HepG2 (cell line): Measurements from ENCODE around the gene RXFP3. TPM values are rescaled to one million over a fixed set of nuclear protein-coding genes. Genes with fewer than 3 reads are reported as not detected.

Experiments
- ATAC-seq: fragments of 200-7000 bp; cut with Tn5 transposase; 3 replicates; pipeline ENCODE4 v1.9.1; 2020; ENCODE audit warnings: mild to moderate bottlenecking, moderate library complexity
- BruUV-seq: library from RNA; stranded (reverse); fragments of 400-500 nt; replicated peaks from 2 replicates; lab custom pipeline; 2021; lab: Mats Ljungman, UMichigan
- CTCF ChIA-PET: fragments of 300-600 bp; formaldehyde crosslinking; extraction: SDS; loops from one replicate; lab custom pipeline; 2021; ENCODE audit warnings: low total read pairs, inconsistent platforms, low intra/inter-chr PET ratio; lab: Yijun Ruan, JAX
- POLR2A ChIA-PET: fragments of 350-600 bp; sonication (Branson Sonifier 250); formaldehyde crosslinking; loops from one replicate; lab custom pipeline; 2020; ENCODE audit warnings: antibody characterized with exemption, inconsistent platforms; lab: Yijun Ruan, JAX
- DNase-seq: peaks from one replicate; pipeline ENCODE4 v3.0.0-alpha.2; 2015; ENCODE audit warnings: low spot score
- FAIRE-seq: peaks from 3 replicates; lab custom pipeline; 2011; peaks lifted over from hg19 to GRCh38; lab: Jason Lieb, UNC
- H2AFZ ChIP-seq: one replicate; pipeline ENCODE4 v1.6.1; 2011; ENCODE audit warnings: low read length, inconsistent platforms
- H3K27ac ChIP-seq: fragments of 300-600 bp; 3 replicates; pipeline ENCODE4 v1.8.0; 2011; ENCODE audit warnings: mixed run types, mild to moderate bottlenecking, mixed read lengths, low read length, inconsistent platforms; ENCODE audit not compliant: insufficient read depth; ENCODE audit errors: extremely low read length
- H3K27me3 ChIP-seq, 2 experiments: fragments of 200-600 bp in 1 of 2; 2 replicates in 1 of 2; 3 replicates in 1 of 2; pipeline versions ENCODE4 v1.6.0 to v1.8.0; 2011; ENCODE audit warnings: low read length in 2 of 2, mild to moderate bottlenecking in 2 of 2, moderate library complexity in 2 of 2, inconsistent platforms in 1 of 2; ENCODE audit not compliant: insufficient read depth in 2 of 2, control insufficient read depth in 1 of 2
- H3K36me3 ChIP-seq, 2 experiments: fragments of 200-600 bp in 1 of 2; replicated peaks in 1 of 2; 2 replicates in 1 of 2; 3 replicates in 1 of 2; pipeline versions ENCODE4 v1.5.1 to v1.8.0; 2011; ENCODE audit warnings: low read length in 2 of 2, inconsistent platforms in 1 of 2; ENCODE audit not compliant: insufficient read depth in 2 of 2, control insufficient read depth in 1 of 2
- H3K4me1 ChIP-seq: 2 replicates; pipeline ENCODE4 v1.5.1; 2012; ENCODE audit warnings: low read length, inconsistent platforms; ENCODE audit not compliant: insufficient read depth
- H3K4me2 ChIP-seq: 2 replicates; pipeline ENCODE4 v1.6.0; 2011; ENCODE audit warnings: low read depth, low read length, inconsistent platforms
- H3K4me3 ChIP-seq, 3 experiments: fragments of 200-600 bp in 1 of 3; sonication (generic), shearing (Covaris generic) in 1 of 3; replicated peaks in 1 of 3; 2 replicates each; pipeline ENCODE4 v1.5.1; 2011 to 2016; ENCODE audit warnings: low read length in 3 of 3, inconsistent platforms in 2 of 3, low read depth in 2 of 3, mild to moderate bottlenecking in 2 of 3, control low read depth in 1 of 3, mixed read lengths in 1 of 3; ENCODE audit not compliant: insufficient read depth in 1 of 3
- H3K79me2 ChIP-seq: one replicate; pipeline ENCODE4 v1.6.1; 2011; ENCODE audit warnings: low read length, inconsistent platforms; ENCODE audit not compliant: insufficient read depth
- H3K9ac ChIP-seq: 2 replicates; pipeline ENCODE4 v1.6.0; 2011; ENCODE audit warnings: mild to moderate bottlenecking, low read depth, low read length, inconsistent platforms; ENCODE audit not compliant: insufficient read depth
- H3K9me3 ChIP-seq: 2 replicates; pipeline ENCODE4 v1.5.1; 2012; ENCODE audit warnings: mild to moderate bottlenecking, low read length
- H4K20me1 ChIP-seq: 2 replicates; pipeline ENCODE4 v1.6.0; 2011; ENCODE audit warnings: inconsistent platforms, mild to moderate bottlenecking, low read length, moderate library complexity; ENCODE audit not compliant: insufficient read depth
- IKZF1 ChIP-seq: fragments of 450-650 bp; IDR thresholded peaks from 2 replicates; pipeline ENCODE4 v1.7.1; 2016
- MEIS1 ChIP-seq: sonication (generic); formaldehyde crosslinking; IDR thresholded peaks from 2 replicates; pipeline ENCODE4 v1.9.0; 2021; ENCODE audit warnings: mild to moderate bottlenecking, missing genetic modification reagents, moderate library complexity, borderline replicate concordance
- SIX1 ChIP-seq: sonication (generic); formaldehyde crosslinking; IDR thresholded peaks from 2 replicates; pipeline ENCODE4 v1.4.0; 2020; ENCODE audit warnings: missing genetic modification reagents, borderline replicate concordance
- ZNF432 ChIP-seq: sonication (generic); formaldehyde crosslinking; IDR thresholded peaks from 2 replicates; pipeline ENCODE4 v1.5.0; 2020; ENCODE audit warnings: missing genetic modification reagents, mild to moderate bottlenecking, borderline replicate concordance
- ZNF781 ChIP-seq: sonication (generic); formaldehyde crosslinking; IDR thresholded peaks from 2 replicates; pipeline ENCODE4 v1.5.1; 2020; ENCODE audit warnings: borderline replicate concordance, mild to moderate bottlenecking, missing genetic modification reagents; ENCODE audit errors: not compliant biosample characterization
- ZNF841 ChIP-seq: sonication (generic); formaldehyde crosslinking; IDR thresholded peaks from 2 replicates; pipeline ENCODE4 v1.8.1; 2023; ENCODE audit warnings: missing genetic modification reagents, borderline replicate concordance
- WGBS: methylation state at CpG from one replicate; pipeline ENCODE4 v1.1.6; 2017; ENCODE audit warnings: low lambda C conversion rate; 5-methylcytosine and 5-hydroxymethylcytosine counted together
- in situ Hi-C: cut with HindIII; loops from 2 replicates; pipeline ENCODE4 v1.10.0; 2017; ENCODE audit warnings: low pct_unique_long_range_greater_than_20kb; ENCODE audit not compliant: extremely low pct_ligation_motif_present
- intact Hi-C: fragments of 100-400 bp; cut with micrococcal nuclease; formaldehyde crosslinking; loops from one replicate; pipeline ENCODE4 v1.10.0; 2022; ENCODE audit not compliant: unreplicated experiment
- polyA plus RNA-seq, 8 experiments: library from polyadenylated mRNA; depleted of rRNA in 3 of 8; stranded (reverse) in 7 of 8; unstranded in 1 of 8; fragments of >200 nt; fragmentation: Illumina TruSeq in 4 of 8; extraction: Trizol in 4 of 8; gene quantifications; 2 replicates each; pipeline versions ENCODE4 v1.2.1 to v1.2.3, GENCODE V29; 2011 to 2016; ENCODE audit warnings: low read depth in 4 of 8, missing spikeins in 1 of 8, mixed read lengths in 1 of 8; ENCODE audit not compliant: insufficient read depth in 1 of 8
- total RNA-seq, 5 experiments: library from RNA; depleted of rRNA; stranded (reverse); fragments of >200 nt; fragmentation: Illumina TruSeq; extraction: Trizol; gene quantifications; 2 replicates each; pipeline ENCODE4 v1.2.3, GENCODE V29; 2016; ENCODE audit warnings: low read depth in 1 of 5
- TF ChIP-seq, protein P1 (sequence below): sonication (generic); formaldehyde crosslinking; IDR thresholded peaks from 2 replicates; pipeline ENCODE4 v1.4.0; 2020; ENCODE audit warnings: missing genetic modification reagents
- TF ChIP-seq, protein P2 (sequence below): sonication (generic); formaldehyde crosslinking; IDR thresholded peaks from 2 replicates; pipeline ENCODE4 v1.8.0; 2022; ENCODE audit warnings: missing genetic modification reagents, low read depth, mild to moderate bottlenecking, borderline replicate concordance
- TF ChIP-seq, protein P3 (sequence below): sonication (generic); formaldehyde crosslinking; IDR thresholded peaks from 2 replicates; pipeline ENCODE4 v1.4.0; 2020; ENCODE audit warnings: missing genetic modification reagents

The RXFP3 gene
- total and polyA plus RNA-seq, 2 of the 13 experiments (the other 11 are each of a cell fraction or from before 2014, with no cell fraction given), result not detected

DNA sequence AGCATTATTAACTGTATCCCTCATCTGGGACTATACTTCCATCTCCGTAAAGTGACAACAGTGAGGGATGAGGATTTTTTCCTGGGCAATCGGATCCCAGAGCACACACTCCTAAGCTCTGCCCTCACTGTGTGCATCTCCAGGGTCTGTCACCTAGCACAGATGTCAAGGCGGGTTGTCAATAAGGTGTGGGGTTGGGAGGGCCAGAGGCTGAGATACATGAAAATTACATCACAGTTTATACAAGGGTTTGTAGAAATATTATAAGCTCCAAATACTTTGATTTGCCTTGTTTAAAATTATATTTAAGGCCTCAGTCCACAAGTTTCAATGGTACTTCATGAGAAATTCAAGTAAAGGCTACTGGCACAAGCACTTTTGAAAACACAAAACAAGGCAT is 48.9 kb upstream of the RXFP3 start:
- Histone ChIP-seq H4K20me1 (no peaks in the 10 kb centered on the region), H3K4me2 (no peak overlapping the region), H3K27me3 (peaks cover 1 to 12% of the 10 kb centered on the region in 2 experiments; a peak in 3 of 5 replicates), H3K9me3 (no peaks in the 10 kb centered on the region), H3K27ac (no peak overlapping the region), H3K9ac (no peak overlapping the region), H3K4me3 (no peak overlapping the region), H2AFZ (no peak overlapping the region), H3K36me3 (no peaks in the 10 kb centered on the region), H3K79me2 (no peaks in the 10 kb centered on the region), H3K4me1 (no peaks in the 10 kb centered on the region)
- BruUV-seq, result no TSS peak
- WGBS, result 40% methylated on average over 3 of the region's 3 CpGs
- intact Hi-C loops, result no loop called here
- CTCF ChIA-PET, result no interaction called here
- in situ Hi-C loops, result no loop called here
- ATAC-seq (no peak), FAIRE-seq (no peak)
- TF ChIP-seq, protein P1, sequence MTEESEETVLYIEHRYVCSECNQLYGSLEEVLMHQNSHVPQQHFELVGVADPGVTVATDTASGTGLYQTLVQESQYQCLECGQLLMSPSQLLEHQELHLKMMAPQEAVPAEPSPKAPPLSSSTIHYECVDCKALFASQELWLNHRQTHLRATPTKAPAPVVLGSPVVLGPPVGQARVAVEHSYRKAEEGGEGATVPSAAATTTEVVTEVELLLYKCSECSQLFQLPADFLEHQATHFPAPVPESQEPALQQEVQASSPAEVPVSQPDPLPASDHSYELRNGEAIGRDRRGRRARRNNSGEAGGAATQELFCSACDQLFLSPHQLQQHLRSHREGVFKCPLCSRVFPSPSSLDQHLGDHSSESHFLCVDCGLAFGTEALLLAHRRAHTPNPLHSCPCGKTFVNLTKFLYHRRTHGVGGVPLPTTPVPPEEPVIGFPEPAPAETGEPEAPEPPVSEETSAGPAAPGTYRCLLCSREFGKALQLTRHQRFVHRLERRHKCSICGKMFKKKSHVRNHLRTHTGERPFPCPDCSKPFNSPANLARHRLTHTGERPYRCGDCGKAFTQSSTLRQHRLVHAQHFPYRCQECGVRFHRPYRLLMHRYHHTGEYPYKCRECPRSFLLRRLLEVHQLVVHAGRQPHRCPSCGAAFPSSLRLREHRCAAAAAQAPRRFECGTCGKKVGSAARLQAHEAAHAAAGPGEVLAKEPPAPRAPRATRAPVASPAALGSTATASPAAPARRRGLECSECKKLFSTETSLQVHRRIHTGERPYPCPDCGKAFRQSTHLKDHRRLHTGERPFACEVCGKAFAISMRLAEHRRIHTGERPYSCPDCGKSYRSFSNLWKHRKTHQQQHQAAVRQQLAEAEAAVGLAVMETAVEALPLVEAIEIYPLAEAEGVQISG, result no peak
- TF ChIP-seq IKZF1 (no peak), ZNF841 (no peak), ZNF432 (CRISPR knock-in tag) (no peak)
- TF ChIP-seq, protein P2, sequence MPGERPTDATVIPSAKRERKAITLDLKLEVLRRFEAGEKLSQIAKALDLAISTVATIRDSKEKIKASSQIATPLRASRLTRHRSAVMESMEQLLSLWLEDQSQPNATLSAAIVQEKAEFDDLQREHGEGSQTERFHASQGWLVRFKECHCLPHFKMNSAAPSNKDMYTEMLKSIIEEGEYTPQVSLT (CRISPR knock-in tag), result no peak
- TF ChIP-seq, all 625 proteins: peak for 0
- no peak for DNase-seq
- POLR2A ChIA-PET, result no interaction called here

DNA sequence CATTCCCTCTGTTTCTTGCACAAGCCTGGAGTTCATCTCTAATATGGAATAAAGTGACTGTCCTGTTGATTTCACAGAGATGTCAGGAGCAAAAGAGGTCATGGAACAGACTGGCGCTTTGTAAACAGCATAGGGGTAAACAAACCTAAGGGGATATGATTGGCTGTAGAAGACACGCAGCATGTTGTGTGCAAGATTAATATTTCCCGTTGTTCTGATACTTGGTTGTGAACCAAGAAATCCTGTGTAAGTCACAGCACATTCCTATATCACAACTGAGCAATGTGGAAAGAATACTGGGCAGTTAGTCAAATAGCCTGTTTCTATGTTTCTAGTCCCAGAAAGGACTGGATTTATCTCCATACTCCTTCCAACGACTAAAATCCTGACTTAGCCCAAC is 47.6 kb upstream of the RXFP3 start:
- no TSS peak for BruUV-seq
- Histone ChIP-seq H3K4me1 (no peaks in the 10 kb centered on the region), H3K9me3 (no peaks in the 10 kb centered on the region), H3K79me2 (no peaks in the 10 kb centered on the region), H3K4me2 (no peak overlapping the region), H3K27me3 (peaks cover 1 to 17% of the 10 kb centered on the region in 2 experiments; a peak in 3 of 5 replicates), H4K20me1 (no peaks in the 10 kb centered on the region), H2AFZ (no peak overlapping the region), H3K9ac (no peak overlapping the region), H3K4me3 (no peak overlapping the region), H3K36me3 (no peaks in the 10 kb centered on the region), H3K27ac (no peak overlapping the region)
- no peak for DNase-seq
- no peak for FAIRE-seq
- ATAC-seq, result no peak
- ChIA-PET POLR2A (no interaction called here), CTCF (no interaction called here)
- 32% methylated on average over 4 of the region's 4 CpGs for WGBS
- intact Hi-C loops (no loop called here), in situ Hi-C loops (no loop called here)
- no peak for TF ChIP-seq ZNF781 (CRISPR knock-in tag)
- no peak for TF ChIP-seq SIX1 (CRISPR knock-in tag)
- TF ChIP-seq, protein P3, sequence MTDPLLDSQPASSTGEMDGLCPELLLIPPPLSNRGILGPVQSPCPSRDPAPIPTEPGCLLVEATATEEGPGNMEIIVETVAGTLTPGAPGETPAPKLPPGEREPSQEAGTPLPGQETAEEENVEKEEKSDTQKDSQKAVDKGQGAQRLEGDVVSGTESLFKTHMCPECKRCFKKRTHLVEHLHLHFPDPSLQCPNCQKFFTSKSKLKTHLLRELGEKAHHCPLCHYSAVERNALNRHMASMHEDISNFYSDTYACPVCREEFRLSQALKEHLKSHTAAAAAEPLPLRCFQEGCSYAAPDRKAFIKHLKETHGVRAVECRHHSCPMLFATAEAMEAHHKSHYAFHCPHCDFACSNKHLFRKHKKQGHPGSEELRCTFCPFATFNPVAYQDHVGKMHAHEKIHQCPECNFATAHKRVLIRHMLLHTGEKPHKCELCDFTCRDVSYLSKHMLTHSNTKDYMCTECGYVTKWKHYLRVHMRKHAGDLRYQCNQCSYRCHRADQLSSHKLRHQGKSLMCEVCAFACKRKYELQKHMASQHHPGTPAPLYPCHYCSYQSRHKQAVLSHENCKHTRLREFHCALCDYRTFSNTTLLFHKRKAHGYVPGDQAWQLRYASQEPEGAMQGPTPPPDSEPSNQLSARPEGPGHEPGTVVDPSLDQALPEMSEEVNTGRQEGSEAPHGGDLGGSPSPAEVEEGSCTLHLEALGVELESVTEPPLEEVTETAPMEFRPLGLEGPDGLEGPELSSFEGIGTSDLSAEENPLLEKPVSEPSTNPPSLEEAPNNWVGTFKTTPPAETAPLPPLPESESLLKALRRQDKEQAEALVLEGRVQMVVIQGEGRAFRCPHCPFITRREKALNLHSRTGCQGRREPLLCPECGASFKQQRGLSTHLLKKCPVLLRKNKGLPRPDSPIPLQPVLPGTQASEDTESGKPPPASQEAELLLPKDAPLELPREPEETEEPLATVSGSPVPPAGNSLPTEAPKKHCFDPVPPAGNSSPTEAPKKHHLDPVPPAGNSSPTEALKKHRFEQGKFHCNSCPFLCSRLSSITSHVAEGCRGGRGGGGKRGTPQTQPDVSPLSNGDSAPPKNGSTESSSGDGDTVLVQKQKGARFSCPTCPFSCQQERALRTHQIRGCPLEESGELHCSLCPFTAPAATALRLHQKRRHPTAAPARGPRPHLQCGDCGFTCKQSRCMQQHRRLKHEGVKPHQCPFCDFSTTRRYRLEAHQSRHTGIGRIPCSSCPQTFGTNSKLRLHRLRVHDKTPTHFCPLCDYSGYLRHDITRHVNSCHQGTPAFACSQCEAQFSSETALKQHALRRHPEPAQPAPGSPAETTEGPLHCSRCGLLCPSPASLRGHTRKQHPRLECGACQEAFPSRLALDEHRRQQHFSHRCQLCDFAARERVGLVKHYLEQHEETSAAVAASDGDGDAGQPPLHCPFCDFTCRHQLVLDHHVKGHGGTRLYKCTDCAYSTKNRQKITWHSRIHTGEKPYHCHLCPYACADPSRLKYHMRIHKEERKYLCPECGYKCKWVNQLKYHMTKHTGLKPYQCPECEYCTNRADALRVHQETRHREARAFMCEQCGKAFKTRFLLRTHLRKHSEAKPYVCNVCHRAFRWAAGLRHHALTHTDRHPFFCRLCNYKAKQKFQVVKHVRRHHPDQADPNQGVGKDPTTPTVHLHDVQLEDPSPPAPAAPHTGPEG (CRISPR knock-in tag), result no peak
- no peak for TF ChIP-seq MEIS1 (CRISPR knock-in tag)
